Activated CD4-positive, alpha-beta T cell treated with anti-CD3 and anti-CD28 coated beads, Interleukin-2, amount 50 U/mL, for 1 hour (primary cell): ENCODE results near the gene ARMH4.

Experiments
- DNase-seq: peaks from one replicate; pipeline ENCODE4 v3.0.0-alpha.2; 2020

ARMH4 gene

DNA sequence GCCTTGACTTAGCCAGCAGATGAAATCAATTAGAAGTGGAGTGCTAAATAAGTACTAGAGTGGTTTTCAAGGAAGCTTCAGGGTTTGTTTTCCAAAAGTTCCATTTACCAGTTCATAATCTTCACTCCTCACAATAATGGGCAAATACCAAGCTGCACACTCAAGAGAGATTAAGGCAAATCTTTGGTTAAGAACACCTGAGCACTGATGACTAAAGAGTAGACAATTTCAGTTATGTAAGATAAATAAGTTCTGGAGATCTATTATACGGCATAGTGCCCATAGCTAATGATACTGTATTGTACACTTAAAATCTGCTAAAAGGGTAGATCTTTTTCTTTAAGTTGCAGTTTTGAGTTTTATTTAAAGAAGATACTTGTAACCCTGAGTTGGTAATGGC lies 125.0 kb downstream of the ARMH4 start:
- DNase-seq: no peak

DNA sequence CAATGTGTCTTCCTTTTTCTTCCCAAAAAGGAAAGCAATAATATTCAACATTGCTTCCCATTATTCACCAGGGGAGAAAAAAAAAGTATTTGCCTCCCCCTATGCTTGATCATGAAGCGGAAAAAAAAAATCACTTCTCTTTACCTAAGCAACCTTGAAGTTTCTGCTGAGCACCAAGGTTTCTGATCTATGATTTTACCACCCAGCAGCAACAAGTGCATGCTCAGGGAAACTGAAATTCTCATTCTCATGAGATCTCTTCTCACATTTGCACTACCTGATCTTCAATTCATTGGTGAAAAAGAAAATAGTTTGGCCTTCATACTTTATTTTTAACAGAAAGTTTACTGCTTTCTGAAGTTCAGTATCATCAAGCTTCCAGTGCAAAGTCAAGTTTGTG lies 125.8 kb downstream of the ARMH4 start:
- no peak for DNase-seq

DNA sequence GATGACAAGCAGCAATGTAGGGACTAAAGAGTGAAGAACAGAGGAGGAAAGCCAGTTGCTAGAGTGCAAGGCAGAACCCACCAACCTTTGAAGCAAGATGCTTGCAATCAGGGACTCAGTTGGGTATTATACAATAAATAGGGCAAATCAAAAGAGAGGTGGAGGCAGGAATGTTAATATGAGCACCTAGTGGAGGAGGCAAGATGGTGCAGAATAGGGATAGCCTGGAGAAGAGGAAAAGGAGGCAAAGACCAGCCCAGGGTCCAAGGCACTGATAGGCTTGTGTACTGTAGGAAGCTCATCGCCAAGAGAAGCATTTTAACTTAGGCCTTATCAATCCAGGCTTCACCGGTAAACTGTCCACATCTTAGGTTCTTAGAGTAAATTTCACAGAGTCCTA lies 137.2 kb downstream of the ARMH4 start:
- no peak for DNase-seq

DNA sequence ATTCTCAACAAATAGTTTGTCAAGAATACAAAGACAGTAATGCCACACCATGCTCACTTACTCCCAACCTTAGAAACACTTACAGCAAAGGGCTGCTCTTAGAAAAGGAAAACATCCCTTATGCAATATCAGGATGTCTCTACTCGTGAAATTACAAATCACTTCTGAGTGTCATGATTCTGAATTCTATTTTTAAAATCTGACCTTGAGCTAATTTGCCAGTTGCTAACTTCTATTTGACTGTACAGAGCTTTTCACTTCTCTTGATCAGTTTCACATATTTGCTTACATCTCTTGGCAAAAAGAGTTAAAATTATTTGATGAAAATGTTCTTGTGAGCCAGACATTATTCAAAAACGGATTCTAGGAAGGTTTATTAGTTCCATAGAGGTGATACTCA lies 149.4 kb downstream of the ARMH4 start:
- DNase-seq: no peak

DNA sequence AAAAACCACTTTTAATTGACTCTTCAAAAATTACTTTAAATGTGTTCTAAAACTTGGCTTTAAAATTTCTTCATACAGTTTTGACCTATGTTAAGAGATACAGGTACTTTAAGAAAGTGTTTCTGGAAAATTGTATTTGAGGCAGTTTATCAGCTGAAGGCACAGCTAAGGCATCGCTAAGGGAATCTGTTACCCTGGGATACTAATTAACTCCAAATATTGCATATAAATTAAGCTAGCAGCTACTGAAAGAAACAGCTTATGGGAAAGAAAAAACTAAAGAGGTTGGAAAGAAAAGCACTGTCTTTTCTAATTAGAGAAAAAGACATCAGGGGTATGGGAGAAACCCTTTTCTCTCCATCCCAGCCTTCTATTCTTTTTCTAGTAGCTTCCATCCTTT lies 152.0 kb downstream of the ARMH4 start:
- no peak for DNase-seq

DNA sequence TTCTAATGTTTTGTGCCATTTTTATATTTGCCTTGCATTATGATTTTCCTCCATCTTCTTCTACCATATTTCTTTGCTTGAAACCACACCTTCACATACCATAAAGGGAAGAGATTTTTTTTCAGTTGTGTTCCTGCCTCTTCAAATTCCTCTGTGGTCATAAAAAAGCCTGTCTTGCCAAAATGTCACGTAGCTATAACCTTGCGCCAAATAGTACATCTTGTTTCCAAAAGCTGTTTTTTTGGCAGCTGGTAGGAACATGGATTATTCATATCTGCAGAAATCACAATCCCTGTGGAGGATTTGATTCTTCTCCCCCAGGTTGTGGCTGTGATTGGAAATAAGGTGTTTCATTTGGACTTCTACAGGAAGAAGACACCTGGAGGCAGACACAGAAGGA lies 152.5 kb downstream of the ARMH4 start:
- DNase-seq: no peak

DNA sequence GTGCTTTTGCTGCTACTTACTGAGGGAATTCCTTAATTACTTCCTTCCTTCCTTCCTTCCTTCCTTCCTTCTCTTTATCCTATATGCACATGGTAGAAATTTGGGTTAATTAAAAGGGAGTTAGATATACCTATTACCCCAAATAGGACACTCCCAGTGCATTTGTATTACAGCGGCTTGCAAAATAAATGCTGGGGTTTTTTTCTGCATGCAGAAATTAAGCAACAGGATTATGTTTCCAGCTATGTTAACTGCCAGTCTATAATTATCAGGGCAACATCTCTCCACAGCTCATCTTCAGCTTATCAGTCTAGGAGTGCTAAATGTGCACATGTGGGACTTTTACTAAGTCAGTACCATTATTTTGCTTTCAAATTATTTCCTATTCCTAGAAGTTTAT lies 153.2 kb downstream of the ARMH4 start:
- DNase-seq: no peak

DNA sequence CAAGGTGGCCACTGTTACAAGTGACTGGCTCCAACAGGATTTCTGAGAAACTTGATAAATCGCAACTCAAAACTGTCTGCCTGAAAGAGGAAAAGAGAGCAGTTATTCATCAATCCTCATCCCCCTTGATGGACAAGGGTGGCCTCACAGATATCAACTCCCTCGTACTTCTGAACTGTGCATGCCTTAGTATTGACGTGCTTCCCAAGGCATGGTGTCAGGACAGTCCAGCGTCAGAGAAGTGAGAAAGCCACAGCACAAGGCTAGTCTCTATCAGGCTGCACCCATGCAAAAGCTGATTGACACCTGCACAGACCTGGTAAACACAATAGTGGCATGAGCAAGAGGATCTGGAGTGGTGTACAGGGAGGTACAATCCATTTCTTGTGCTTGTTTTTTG lies 160.7 kb downstream of the ARMH4 start:
- DNase-seq: no peak

DNA sequence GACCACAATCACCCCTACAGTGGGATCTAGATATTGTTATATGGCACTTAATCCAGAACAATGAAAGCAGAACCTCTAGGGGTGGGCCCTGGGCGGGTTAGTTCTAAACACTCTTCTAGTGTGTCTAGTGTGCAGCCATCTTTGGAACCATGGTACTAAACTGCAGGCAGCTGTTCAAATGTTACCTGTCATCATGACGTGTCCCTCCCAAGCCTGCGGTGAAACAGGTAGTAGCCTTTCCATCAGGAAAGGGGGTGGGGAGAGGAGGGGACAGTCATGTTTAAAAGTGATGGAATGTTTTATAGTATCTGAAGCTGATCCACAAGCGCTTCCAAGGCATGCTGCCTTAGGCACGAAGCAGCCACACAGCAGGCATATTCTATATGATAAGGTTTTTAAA lies 163.6 kb downstream of the ARMH4 start:
- no peak for DNase-seq

DNA sequence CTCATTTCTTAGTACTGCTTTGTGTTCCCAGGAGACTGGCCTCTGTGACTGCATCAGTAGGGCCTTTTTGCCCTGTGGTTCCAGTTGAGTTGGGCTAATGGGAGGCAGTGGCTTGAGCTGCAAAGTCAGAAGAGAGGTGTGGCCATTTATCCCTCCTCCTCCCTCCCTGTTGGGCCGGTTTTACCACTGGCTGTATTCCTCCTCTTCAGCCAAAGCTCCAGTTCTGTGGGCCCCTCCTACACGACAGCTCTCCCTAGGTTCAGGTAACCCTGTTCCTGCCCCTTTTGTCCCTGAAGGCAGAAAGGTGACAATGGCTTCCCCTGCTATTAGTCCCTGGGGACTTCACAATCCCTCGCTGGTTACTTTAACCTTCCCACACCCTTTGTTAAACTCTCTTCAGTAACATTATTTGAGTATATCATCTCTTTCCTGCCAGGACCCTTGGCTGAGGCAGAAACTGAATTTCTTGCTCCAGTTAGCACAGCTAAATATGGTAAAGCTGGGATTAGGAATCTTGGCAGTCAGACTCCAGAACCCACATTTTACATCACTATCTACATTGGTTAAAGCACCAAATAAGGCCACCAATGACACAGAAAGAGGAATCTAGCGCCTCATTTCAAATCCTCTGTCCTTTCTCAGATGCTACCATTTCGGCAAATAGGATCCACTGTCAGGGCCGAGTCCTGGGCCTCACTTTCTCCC lies 164.3 kb downstream of the ARMH4 start:
- no peak for DNase-seq

DNA sequence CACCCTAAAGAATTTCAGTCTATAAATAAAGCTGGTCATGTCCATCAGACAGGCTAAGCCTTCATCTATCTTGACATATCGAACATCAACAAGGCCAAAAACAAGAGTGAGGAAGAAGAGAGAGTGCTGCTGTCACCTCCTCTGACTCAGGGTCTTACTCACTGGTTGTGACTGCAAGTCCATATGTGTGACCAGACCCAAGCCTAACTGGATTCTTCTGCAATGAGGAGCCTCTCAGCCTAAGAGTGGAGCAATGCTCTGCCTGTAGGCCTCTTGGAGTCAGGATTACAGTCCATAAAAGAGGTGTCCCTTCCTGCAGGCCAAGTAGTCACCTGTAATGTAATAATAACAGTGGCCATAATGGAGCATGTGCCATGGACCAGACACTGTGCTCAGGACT lies 165.0 kb downstream of the ARMH4 start:
- DNase-seq: no peak

DNA sequence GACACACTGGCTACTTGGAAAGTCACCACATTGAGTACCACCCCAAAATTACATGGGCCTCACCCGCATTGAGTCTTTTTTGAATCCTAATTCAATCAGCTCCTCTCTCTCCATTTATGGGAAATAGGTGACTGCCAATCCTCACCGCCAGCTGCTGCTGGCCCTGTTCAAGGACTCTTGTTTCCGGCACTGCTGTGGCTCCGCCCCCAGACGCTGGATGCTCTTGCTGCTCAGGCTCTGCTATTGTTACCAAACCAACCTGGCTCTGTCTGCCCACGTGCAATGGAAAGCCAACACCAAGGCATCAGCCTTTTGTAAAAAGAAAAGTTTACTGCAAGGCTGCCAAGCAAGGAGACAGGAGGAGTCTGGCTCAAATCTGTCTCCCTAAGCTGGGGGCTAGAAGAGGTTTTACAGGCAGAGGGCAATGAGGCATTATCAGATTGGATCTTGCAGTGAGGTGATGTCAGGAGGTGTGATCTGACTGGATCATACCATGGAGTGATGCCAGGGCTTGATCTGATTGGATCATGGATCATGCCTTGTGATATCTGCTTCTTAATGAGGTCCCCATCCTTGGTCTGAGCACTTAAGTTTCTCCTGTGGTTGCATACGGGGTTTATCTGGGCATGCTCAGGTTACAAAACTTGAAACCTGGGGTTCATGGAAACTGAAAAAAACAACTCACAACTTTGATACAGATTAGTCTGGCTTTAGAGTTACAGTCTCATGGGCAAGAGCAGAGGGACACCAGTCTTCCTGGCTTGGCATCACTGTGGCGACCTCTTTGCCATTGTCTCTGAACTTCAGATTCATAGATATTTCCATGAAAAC lies 169.0 kb downstream of the ARMH4 start:
- DNase-seq: no peak

DNA sequence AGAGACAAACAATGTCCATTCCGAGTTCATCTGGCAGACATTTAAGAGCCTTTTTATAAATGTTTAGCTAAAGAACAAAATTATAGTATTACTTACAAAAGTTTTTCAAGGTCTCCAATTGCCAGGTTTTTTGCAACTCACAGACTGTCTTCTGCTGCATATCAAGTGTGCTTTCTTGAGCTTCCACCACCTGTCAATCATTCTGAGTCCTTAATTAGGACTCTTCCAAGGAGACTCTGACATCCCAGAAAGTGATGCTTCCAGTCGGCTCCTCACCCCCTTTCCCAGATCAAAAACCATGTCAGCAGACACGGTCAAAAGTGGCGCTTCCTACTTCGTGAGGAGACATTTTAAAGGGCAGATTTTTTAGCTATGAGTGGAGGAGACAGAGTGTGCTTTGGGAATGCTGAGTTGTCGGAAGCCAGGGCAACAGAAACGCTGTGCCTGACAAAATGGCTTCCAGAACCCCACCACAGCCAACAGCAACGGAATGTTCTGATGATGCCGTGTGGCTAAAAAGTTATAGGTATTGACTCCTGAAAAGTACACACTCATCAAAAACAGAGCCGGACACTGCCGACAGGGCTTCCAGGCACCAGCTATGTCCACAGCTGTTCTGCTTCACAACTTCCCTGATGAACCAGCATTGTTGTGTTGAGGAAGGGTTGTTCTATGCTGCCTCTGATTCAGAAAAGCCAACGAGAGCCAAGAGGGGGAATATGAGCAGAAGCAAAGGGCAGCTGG lies 170.0 kb downstream of the ARMH4 start:
- no peak for DNase-seq

DNA sequence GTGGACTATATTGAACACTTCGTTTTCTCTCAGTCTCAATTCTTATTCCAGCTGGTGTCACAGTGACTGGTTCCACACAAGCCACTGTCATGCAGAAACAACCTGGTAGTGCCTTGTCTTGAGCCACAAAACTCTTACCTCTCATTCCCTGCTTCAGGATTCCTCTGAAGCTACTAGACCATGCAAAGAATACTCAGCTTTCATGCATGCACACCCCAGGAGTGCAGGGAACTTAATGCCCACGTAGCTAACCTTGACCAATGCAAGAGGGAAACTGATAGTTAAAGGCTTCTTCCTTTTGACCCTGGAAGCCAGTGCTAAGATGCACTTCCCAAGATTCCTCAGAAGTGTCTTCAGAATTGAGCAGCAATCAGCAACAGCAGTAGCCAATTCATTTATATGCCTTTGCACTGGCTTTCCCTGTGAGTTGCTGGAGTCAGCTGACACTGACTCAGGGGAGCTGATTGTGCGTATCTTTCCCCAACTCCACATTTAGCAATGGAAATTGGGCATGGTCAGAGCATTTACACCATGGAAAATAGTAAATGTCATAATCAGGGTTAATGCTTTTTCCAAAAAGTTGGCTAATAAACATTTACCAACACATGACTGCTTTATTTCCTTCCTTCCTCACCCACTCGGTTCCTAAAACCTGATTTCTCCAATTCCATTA lies 172.5 kb downstream of the ARMH4 start:
- DNase-seq: no peak

DNA sequence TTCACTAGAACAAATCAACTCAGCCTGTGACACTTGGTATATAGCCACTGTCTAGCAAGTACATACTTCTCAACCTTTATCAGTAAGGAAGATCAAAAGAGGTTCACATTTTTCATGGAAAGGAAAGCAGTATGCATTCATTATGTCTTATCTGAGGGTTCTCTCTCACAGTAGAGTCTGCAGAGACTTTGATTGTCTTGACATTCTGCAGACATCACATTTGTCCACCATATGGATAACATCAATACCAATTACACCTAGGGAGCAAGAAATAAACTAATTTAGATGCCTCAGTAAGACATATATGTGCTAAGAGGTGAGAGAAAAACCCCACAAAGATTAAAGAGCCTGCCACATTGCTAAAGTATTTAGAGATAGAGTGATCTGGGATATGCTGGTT lies 175.3 kb downstream of the ARMH4 start:
- DNase-seq: no peak

DNA sequence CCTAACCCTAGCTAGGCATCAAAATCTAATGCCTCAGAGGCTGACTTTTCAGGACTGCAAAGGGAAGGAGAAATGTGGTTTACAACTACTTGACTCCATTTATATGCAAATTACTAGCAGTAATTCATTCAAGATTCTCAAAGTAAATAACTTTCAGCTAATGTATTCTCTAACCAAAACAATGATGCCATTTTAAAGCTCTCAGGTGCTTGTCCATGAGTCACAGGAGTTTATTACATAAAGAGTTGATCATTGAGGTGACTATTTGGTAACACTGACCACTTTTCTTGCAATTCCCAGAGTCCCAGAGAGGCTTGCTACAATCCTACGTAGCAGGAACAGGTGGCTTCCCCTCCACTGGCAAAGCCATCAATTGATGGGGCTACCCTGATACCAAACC lies 177.1 kb downstream of the ARMH4 start:
- DNase-seq: no peak

DNA sequence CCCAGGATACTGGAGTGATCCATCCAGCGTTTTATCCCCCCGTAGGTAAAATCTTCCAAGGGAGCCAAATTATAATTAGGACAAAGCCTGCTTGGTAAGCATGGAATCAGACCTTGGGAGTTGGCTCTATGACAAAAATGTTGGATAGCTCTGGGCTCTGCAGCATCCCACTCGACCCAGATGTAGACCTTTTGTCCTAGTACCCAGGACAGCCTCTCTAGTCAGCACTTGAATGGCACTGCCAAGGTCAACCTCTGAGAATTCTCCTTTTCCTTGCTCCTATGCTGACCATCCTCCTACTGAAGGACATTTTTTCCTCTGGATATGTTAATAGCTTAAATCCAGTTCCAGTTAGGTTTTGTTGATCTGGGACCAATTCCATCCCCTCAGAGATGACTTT lies 181.4 kb downstream of the ARMH4 start:
- DNase-seq: no peak

DNA sequence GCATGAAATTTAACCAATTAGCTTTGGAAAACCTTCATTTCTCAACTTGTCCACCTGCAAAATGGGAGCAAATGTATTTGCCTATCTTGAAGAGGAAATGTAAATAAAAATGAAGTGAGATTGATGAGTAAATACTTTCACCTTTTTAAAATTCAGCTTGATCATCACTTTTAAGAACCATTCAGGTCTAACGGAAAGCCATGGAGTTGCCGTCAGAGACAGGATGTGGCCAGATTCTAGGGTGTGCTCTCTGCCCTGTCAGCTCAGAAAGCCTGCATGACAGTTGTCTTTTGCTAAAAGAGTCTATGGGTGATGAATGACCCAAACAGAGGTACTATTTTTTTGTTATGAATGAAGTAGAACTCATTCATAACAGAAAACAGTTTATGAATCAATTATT lies 181.8 kb downstream of the ARMH4 start:
- DNase-seq: no peak

DNA sequence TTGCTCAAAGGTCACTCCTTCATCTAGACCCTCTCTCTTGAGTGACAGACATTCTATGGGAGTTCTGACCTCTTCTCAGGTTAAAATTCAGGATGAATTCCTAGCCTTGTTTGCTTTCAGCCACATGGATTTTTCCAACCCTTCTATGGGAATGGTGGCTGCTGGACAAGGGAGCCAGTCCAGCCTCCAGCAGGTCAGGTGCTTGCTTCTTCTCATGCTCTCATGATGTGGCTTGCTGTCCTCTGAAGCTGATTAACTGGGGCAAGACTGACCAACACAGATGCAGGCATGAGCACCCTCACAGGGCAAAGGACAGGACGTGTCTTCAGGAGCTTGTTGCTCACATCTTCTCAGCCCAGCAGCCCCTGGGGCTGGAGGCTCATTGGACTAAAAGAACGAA lies 188.9 kb downstream of the ARMH4 start:
- no peak for DNase-seq

DNA sequence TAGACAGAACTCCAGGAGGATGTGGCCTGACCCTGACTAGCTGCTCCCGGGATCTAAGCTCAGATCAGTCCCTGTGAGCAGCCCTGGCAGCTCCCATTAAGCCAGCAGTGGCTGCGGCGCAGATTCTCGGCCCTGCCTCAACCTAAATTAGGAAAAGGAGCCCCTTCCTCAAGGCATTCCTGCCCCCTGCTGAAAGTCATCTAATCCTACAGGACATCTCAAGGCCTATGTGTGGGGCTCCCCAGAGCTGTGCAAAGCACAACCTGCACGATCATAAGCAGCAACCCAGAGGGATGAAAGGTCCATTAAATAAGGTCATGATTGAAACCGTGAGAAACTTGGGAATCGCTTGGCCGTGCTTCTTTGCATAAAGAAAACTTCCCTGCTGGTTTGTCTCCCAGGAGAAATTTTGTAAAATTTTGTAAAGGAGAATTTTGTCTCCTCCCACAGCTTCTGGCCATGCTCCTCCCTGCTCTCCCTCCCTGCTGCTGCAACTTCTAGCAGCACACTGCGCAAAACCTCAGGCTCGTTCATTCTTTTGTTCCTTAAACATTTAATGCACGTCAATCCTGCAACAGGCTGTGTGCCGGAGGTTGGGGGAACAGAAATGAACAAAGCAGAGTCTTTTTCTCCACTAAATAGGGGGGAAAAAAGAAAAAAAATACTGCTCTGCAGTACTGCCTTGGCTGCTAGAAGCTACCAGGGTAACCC lies 189.5 kb downstream of the ARMH4 start:
- no peak for DNase-seq

DNA sequence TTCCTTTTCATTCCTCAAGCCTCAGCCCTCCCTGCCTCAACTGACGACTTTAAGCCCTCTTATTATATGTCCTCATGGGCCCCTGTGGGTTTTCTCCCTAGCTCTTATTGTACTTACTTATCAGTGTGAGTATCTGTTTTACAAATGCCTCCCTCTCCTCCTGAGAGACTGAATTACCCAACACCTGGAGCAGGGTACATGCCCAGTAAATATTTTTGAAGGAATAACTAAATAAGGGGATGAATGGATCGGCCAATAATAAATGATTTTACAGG lies 190.3 kb downstream of the ARMH4 start:
- no peak for DNase-seq

DNA sequence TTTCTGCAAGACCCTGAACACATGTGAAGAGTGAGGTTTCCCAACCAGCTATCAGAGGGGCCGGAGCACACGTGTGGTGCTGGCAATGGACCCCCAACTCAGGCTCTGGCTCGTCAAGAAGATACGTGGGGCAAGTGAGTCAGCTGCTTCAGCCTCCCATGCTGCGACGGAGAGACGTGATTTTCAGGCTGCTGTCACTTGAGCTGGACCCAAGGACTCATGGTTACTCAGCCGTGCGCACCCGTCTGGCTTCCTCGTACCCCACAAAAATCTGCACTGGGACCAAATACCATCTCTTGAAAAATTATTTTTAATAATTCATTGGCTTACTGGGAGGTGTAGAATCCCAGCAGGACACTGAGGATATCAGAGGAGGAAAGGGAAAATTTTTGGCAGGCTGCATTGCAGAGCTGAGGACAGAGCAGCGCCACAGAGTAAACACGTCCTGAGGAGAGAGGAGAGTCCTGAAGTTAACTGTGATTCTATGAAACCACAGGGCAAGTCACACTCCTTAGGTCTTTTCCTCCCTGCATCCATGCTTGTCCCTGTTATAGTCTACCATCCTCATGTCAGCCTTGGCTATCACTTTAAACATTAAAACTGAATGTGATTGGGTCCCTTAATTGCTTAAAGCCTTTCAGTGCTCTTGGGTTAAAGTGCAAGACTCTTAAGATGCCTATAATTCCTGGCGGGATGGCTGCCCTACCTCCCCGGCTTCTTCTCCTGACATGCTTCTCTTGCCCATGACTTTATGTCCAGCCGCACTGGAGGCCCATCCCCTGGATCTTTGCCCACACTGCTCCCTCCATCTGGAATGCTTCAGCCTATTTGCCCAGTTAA lies 190.8 kb downstream of the ARMH4 start:
- no peak for DNase-seq
